Stimulated activated CD8-positive, alpha-beta memory T cell treated with anti-CD3 and anti-CD28 coated beads, Interleukin-7, amount 100 ng/mL, for 1 hour (primary cell): ENCODE data around the gene PTPN6.

Experiments used
- DNase-seq, 2 donors: peaks; one replicate each; pipeline ENCODE4 v3.0.0-alpha.2; 2020; ENCODE audit warnings: low read depth in 2 of 2

Gene PTPN6

GRCh38 chr12:7009512-7009911, 58.4 kb downstream of the PTPN6 start:
- no peak for DNase-seq
